IMR-90 (cell line): ENCODE results near the gene MILR1. TPM values are rescaled to one million over a fixed set of nuclear protein-coding genes. Genes with fewer than 3 reads are reported as not detected.

ENCODE experiments used
- ATAC-seq: fragments of 200-7000 bp; cut with Tn5 transposase; 2 replicates; pipeline ENCODE4 v1.9.1; 2020; ENCODE audit warnings: low read depth, mild to moderate bottlenecking, moderate library complexity
- BruUV-seq: library from RNA; stranded (reverse); fragments of 400-500 nt; replicated peaks from 2 replicates; lab custom pipeline; 2021; lab: Mats Ljungman, UMichigan
- CTCF ChIA-PET: fragments of 300-600 bp; formaldehyde crosslinking; extraction: SDS; loops from one replicate; lab custom pipeline; 2021; ENCODE audit warnings: antibody characterized with exemption; lab: Yijun Ruan, JAX
- POLR2A ChIA-PET: fragments of 300-600 bp; sonication (Branson Sonifier 250); formaldehyde crosslinking; loops from one replicate; lab custom pipeline; 2022; ENCODE audit warnings: antibody characterized with exemption; ENCODE audit not compliant: unreplicated experiment; lab: Charles Lee
- DNase-seq: peaks from one replicate; pipeline ENCODE4 v3.0.0; 2013
- H2AFZ ChIP-seq: replicated peaks from 2 replicates; pipeline ENCODE3; 2013; ENCODE audit warnings: low read length, mild to moderate bottlenecking; ENCODE audit not compliant: poor library complexity
- H2AK5ac ChIP-seq: 2 replicates; pipeline ENCODE4 v1.6.1; 2013; ENCODE audit warnings: low read depth, low read length, inconsistent platforms
- H2AK9ac ChIP-seq: replicated peaks from 2 replicates; pipeline ENCODE3; 2013; ENCODE audit warnings: mild to moderate bottlenecking, low read depth, low read length, moderate library complexity; ENCODE audit not compliant: poor library complexity
- H2BK120ac ChIP-seq: 2 replicates; pipeline ENCODE4 v1.6.1; 2013; ENCODE audit warnings: low read depth, low read length, inconsistent platforms
- H2BK15ac ChIP-seq: 3 replicates; pipeline ENCODE4 v1.6.1; 2013; ENCODE audit warnings: low read depth, low read length, inconsistent platforms
- H2BK20ac ChIP-seq: 2 replicates; pipeline ENCODE4 v1.6.1; 2013; ENCODE audit warnings: low read depth, mild to moderate bottlenecking, inconsistent platforms, low read length, moderate library complexity
- H2BK5ac ChIP-seq: 2 replicates; pipeline ENCODE4 v1.6.1; 2013; ENCODE audit warnings: mild to moderate bottlenecking, low read depth, low read length, inconsistent platforms; ENCODE audit not compliant: poor library complexity, severe bottlenecking
- H3K14ac ChIP-seq: replicated peaks from 2 replicates; pipeline ENCODE4 v1.6.1; 2013; ENCODE audit warnings: low read depth, low read length, inconsistent platforms
- H3K18ac ChIP-seq: 2 replicates; pipeline ENCODE4 v1.6.1; 2013; ENCODE audit warnings: low read depth, low read length, control low read depth
- H3K23ac ChIP-seq: 2 replicates; pipeline ENCODE4 v1.6.1; 2013; ENCODE audit warnings: low read depth, low read length, inconsistent platforms
- H3K27ac ChIP-seq: 2 replicates; pipeline ENCODE4 v1.5.1; 2013; ENCODE audit warnings: mild to moderate bottlenecking, control low read depth, low read length; ENCODE audit not compliant: insufficient read depth
- H3K27me3 ChIP-seq: 2 replicates; pipeline ENCODE4 v1.6.1; 2013; ENCODE audit warnings: low read length; ENCODE audit not compliant: control insufficient read depth, insufficient read depth
- H3K36me3 ChIP-seq: 2 replicates; pipeline ENCODE4 v1.6.1; 2013; ENCODE audit warnings: low read length, mixed read lengths; ENCODE audit not compliant: control insufficient read depth, insufficient read depth
- H3K4ac ChIP-seq: 2 replicates; pipeline ENCODE4 v1.6.1; 2013; ENCODE audit warnings: low read depth, low read length, inconsistent platforms
- H3K4me1 ChIP-seq: 2 replicates; pipeline ENCODE4 v1.6.1; 2013; ENCODE audit warnings: low read length, mixed read lengths; ENCODE audit not compliant: control insufficient read depth, insufficient read depth
- H3K4me2 ChIP-seq: 2 replicates; pipeline ENCODE4 v1.6.1; 2013; ENCODE audit warnings: low read depth, mild to moderate bottlenecking, control low read depth, low read length, moderate library complexity
- H3K4me3 ChIP-seq: 2 replicates; pipeline ENCODE4 v1.5.1; 2013; ENCODE audit warnings: low read depth, mild to moderate bottlenecking, control low read depth, low read length, moderate library complexity; ENCODE audit not compliant: insufficient read depth
- H3K56ac ChIP-seq: 2 replicates; pipeline ENCODE4 v1.6.1; 2013; ENCODE audit warnings: low read length, inconsistent platforms; ENCODE audit not compliant: insufficient read depth; ENCODE audit errors: extremely low read depth
- H3K79me1 ChIP-seq, 2 experiments: 2 replicates each; pipeline ENCODE4 v1.6.1; 2013; ENCODE audit warnings: low read length in 2 of 2, inconsistent platforms in 1 of 2, low read depth in 1 of 2
- H3K9ac ChIP-seq: 2 replicates; pipeline ENCODE4 v1.6.1; 2013; ENCODE audit warnings: low read depth, low read length, control low read depth
- H3K9me1 ChIP-seq: 2 replicates; pipeline ENCODE4 v1.6.1; 2013; ENCODE audit warnings: low read length, inconsistent platforms; ENCODE audit not compliant: insufficient read depth
- H3K9me3 ChIP-seq: 2 replicates; pipeline ENCODE4 v1.6.1; 2013; ENCODE audit warnings: low read length; ENCODE audit not compliant: control insufficient read depth, insufficient read depth
- H4K20me1 ChIP-seq: 2 replicates; pipeline ENCODE4 v1.6.1; 2013; ENCODE audit warnings: low read length, inconsistent platforms; ENCODE audit not compliant: insufficient read depth
- H4K5ac ChIP-seq: 2 replicates; pipeline ENCODE4 v1.6.1; 2013; ENCODE audit warnings: mild to moderate bottlenecking, low read depth, low read length, control low read depth
- H4K8ac ChIP-seq, 2 experiments: 2 replicates each; pipeline ENCODE4 v1.6.1; 2013; ENCODE audit warnings: low read depth in 2 of 2, low read length in 2 of 2, control low read depth in 1 of 2, inconsistent platforms in 1 of 2
- H4K91ac ChIP-seq: 2 replicates; pipeline ENCODE4 v1.6.1; 2013; ENCODE audit warnings: low read depth, low read length, inconsistent platforms; ENCODE audit not compliant: insufficient read depth
- BHLHE40 ChIP-seq: fragments of 150-350 bp; IDR thresholded peaks from 2 replicates; pipeline ENCODE4 v1.6.1; 2016; ENCODE audit warnings: mild to moderate bottlenecking, low read depth, low read length
- ELK1 ChIP-seq: fragments of 150-350 bp; IDR thresholded peaks from 2 replicates; pipeline ENCODE4 v1.6.1; 2016; ENCODE audit warnings: low read depth, mild to moderate bottlenecking, low read length, moderate library complexity, borderline replicate concordance
- MAFK ChIP-seq: IDR thresholded peaks from 2 replicates; pipeline ENCODE4 v1.6.1; 2012; ENCODE audit warnings: low read depth, low read length, improper control_type of control experiment
- MXI1 ChIP-seq: IDR thresholded peaks from 2 replicates; pipeline ENCODE4 v1.6.1; 2012; ENCODE audit warnings: low read depth, mild to moderate bottlenecking, low read length, moderate library complexity, borderline replicate concordance
- POLR2A ChIP-seq: IDR thresholded peaks from 2 replicates; pipeline ENCODE4 v1.6.1; 2012; ENCODE audit warnings: mild to moderate bottlenecking, low read depth, low read length
- RCOR1 ChIP-seq: IDR thresholded peaks from 2 replicates; pipeline ENCODE4 v1.6.1; 2012; ENCODE audit warnings: mild to moderate bottlenecking, low read length, improper control_type of control experiment; ENCODE audit not compliant: insufficient replicate concordance
- RFX5 ChIP-seq: IDR thresholded peaks from 2 replicates; pipeline ENCODE4 v1.8.0; 2012; ENCODE audit warnings: low read depth, mild to moderate bottlenecking, low read length, moderate library complexity
- WGBS, 2 experiments: methylation state at CpG; one replicate each; pipeline versions ENCODE4 v1.1.5 to v1.1.7; 2013; ENCODE audit warnings: missing lambda C conversion rate in 2 of 2; ENCODE audit not compliant: insufficient read length in 1 of 2; ENCODE audit errors: extremely low coverage in 2 of 2; 5-methylcytosine and 5-hydroxymethylcytosine counted together
- dilution Hi-C: fragments of 300-500 bp; cut with HindIII; formaldehyde crosslinking; loops from one replicate; pipeline ENCODE4 v1.14.3; 2018; ENCODE audit warnings: low sequenced_read_pairs; ENCODE audit not compliant: unreplicated experiment
- in situ Hi-C: fragments of 300-500 bp; cut with MboI; formaldehyde crosslinking; loops from 3 replicates; pipeline ENCODE4 v1.14.3; 2019; ENCODE audit warnings: low sequenced_read_pairs, inconsistent platforms, mixed read lengths
- intact Hi-C: fragments of 100-400 bp; cut with micrococcal nuclease; formaldehyde crosslinking; loops from 2 replicates; pipeline ENCODE4 v1.10.0; 2022
- polyA plus RNA-seq, 3 experiments: library from polyadenylated mRNA; depleted of rRNA; stranded (reverse); fragments of >200 nt; gene quantifications; 2 replicates each; pipeline ENCODE4 v1.2.3, GENCODE V29; 2012; ENCODE audit warnings: low replicate concordance in 1 of 3
- total RNA-seq: library from RNA; depleted of rRNA; stranded (reverse); fragments of >200 nt; gene quantifications from 2 replicates; pipeline ENCODE4 v1.2.3, GENCODE V29; 2012
- TF ChIP-seq, protein P1 (sequence below): fragments of 150-350 bp; IDR thresholded peaks from 2 replicates; pipeline ENCODE4 v1.6.1; 2017; ENCODE audit warnings: mild to moderate bottlenecking, antibody characterized with exemption, low read length, low read depth
- TF ChIP-seq, protein P2 (sequence below): conservative IDR thresholded peaks from 2 replicates; pipeline ENCODE4 v1.5.1; 2012; ENCODE audit warnings: mild to moderate bottlenecking, low read depth, low read length, improper control_type of control experiment

Gene MILR1
- total and polyA plus RNA-seq, 2 of the 4 experiments (the other 2 are of a cell fraction) = 0.36 to 0.44 TPM

DNA sequence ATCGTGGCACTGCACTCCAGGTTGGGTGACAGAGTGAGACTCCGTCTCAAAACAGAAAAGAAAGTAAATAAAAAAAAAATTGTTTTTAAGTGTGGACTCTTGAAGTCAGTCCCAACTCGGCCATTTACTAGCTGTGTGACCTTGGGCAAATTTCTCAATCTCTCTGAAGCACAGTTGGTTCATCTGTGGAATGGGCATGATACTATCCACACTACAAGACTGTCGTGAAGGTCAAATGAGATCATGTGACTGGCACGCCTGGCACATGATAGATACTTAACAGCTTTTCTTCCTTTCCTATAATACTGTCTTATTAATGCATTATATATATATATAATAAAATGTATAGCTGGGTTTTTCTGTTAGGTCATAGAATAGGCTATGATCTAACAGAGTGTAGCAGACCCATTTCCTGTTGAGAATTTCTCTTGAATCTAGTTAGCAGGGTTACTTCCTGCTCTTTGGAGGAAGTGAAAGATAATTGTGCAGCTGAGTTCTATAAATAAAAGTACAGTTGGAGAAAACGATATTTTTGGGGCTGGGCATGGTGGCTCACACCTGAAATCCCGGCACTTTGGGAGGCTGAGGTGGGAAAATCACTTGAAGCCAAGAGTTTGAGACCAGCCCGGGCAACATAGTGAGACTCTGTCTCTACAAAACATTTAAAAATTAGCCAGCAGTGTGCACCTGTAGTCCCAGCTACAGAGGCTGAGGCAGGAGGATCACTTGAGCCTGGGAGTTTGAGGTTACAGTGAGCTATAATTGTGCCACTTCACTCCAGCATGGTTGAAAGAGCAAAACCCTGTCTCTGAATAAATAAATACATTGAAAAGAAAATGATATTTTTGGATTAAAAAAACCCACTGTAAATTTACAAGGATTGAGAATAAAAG lies 7.3 kb downstream of the MILR1 start:
- Histone ChIP-seq H3K14ac (no peak overlapping the region), H4K5ac (no peak overlapping the region), H3K9me3 (no peaks in the 10 kb centered on the region), H3K4me1 (peaks cover 8% of the 10 kb centered on the region), H2BK120ac (no peak overlapping the region), H3K23ac (no peak overlapping the region), H3K56ac (no peak overlapping the region), H3K27ac (no peak overlapping the region), H3K4ac (no peak overlapping the region), H3K79me1 (no peaks in the 10 kb centered on the region), H2AK9ac (no peak overlapping the region), H4K8ac (no peak overlapping the region), H2AK5ac (no peak overlapping the region; the same call in 1 of the 2 replicates), H2BK15ac (no peak overlapping the region), H3K9ac (no peak overlapping the region), H3K9me1 (peaks cover 11% of the 10 kb centered on the region; the same call in 1 of the 2 replicates), H3K18ac (no peak overlapping the region), H3K4me3 (no peak overlapping the region), H2AFZ (no peak overlapping the region), H3K27me3 (no peaks in the 10 kb centered on the region), H3K36me3 (no peaks in the 10 kb centered on the region), H2BK20ac (no peak overlapping the region), H4K20me1 (no peaks in the 10 kb centered on the region), H2BK5ac (no peak overlapping the region), H3K4me2 (no peak overlapping the region), H4K91ac (no peak overlapping the region)
- in situ Hi-C loops = no loop called here
- intact Hi-C loops = no loop called here
- ChIA-PET POLR2A (interaction anchor here (0.7 kb wide), 1 partner anchor 34 kb away, joined by 3 read pairs; no protein-coding TSS in a partner anchor), CTCF (interaction anchor here (1.3 kb wide), 1 partner anchor 37 kb away, joined by 5 read pairs; no protein-coding TSS in a partner anchor)
- WGBS, 2 experiments = 71% methylated on average over 5 of the region's 8 CpGs; no CpG with 5 or more reads in 1 of the 2 experiments
- ATAC-seq = no peak
- TF ChIP-seq POLR2A (no peak), MXI1 (no peak), ELK1 (no peak), BHLHE40 (no peak), MAFK (no peak), RFX5 (no peak), RCOR1 (no peak)
- TF ChIP-seq, protein P1, sequence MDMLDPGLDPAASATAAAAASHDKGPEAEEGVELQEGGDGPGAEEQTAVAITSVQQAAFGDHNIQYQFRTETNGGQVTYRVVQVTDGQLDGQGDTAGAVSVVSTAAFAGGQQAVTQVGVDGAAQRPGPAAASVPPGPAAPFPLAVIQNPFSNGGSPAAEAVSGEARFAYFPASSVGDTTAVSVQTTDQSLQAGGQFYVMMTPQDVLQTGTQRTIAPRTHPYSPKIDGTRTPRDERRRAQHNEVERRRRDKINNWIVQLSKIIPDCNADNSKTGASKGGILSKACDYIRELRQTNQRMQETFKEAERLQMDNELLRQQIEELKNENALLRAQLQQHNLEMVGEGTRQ = no peak
- TF ChIP-seq, protein P2, sequence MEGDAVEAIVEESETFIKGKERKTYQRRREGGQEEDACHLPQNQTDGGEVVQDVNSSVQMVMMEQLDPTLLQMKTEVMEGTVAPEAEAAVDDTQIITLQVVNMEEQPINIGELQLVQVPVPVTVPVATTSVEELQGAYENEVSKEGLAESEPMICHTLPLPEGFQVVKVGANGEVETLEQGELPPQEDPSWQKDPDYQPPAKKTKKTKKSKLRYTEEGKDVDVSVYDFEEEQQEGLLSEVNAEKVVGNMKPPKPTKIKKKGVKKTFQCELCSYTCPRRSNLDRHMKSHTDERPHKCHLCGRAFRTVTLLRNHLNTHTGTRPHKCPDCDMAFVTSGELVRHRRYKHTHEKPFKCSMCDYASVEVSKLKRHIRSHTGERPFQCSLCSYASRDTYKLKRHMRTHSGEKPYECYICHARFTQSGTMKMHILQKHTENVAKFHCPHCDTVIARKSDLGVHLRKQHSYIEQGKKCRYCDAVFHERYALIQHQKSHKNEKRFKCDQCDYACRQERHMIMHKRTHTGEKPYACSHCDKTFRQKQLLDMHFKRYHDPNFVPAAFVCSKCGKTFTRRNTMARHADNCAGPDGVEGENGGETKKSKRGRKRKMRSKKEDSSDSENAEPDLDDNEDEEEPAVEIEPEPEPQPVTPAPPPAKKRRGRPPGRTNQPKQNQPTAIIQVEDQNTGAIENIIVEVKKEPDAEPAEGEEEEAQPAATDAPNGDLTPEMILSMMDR = no peak
- DNase-seq = no peak
- dilution Hi-C loops = no loop called here
- no TSS peak for BruUV-seq
